HepG2 (cell line): ENCODE data around the gene C16orf87. TPM values are rescaled to one million over a fixed set of nuclear protein-coding genes. Genes with fewer than 3 reads are reported as not detected.

Experiments
- ARID3A ChIP-seq: IDR thresholded peaks from 2 replicates; pipeline ENCODE4 v1.6.1; 2012; ENCODE audit warnings: low read depth, low read length, improper control_type of control experiment
- BHLHE40 ChIP-seq: IDR thresholded peaks from 2 replicates; pipeline ENCODE4 v1.6.1; 2011; ENCODE audit warnings: low read length, improper control_type of control experiment
- BRF2 ChIP-seq: sonication (generic); formaldehyde crosslinking; IDR thresholded peaks from 2 replicates; pipeline ENCODE4 v1.8.1; 2022; ENCODE audit warnings: mild to moderate bottlenecking, missing genetic modification reagents
- EED ChIP-seq: sonication (generic); formaldehyde crosslinking; IDR thresholded peaks from 2 replicates; pipeline ENCODE4 v1.5.0; 2020; ENCODE audit warnings: mild to moderate bottlenecking, missing genetic modification reagents
- ESRRA ChIP-seq: sonication (generic); formaldehyde crosslinking; IDR thresholded peaks from 2 replicates; pipeline ENCODE4 v1.5.1; 2020; ENCODE audit warnings: mild to moderate bottlenecking, low read depth, missing genetic modification reagents
- FOSL2 ChIP-seq: sonication (generic); formaldehyde crosslinking; IDR thresholded peaks from 2 replicates; pipeline ENCODE4 v1.4.0; 2020; ENCODE audit warnings: missing genetic modification reagents
- FOXK2 ChIP-seq: fragments of 450-650 bp; IDR thresholded peaks from 2 replicates; pipeline ENCODE4 v1.6.1; 2016
- HDAC1 ChIP-seq: sonication (generic); formaldehyde crosslinking; IDR thresholded peaks from 2 replicates; pipeline ENCODE4 v1.5.1; 2020; ENCODE audit warnings: mild to moderate bottlenecking, missing genetic modification reagents
- HMG20A ChIP-seq: IDR thresholded peaks from 2 replicates; pipeline ENCODE4 v1.6.1; 2016; ENCODE audit warnings: borderline replicate concordance
- HOXA5 ChIP-seq: sonication (generic); formaldehyde crosslinking; IDR thresholded peaks from 2 replicates; pipeline ENCODE4 v1.4.0; 2020; ENCODE audit warnings: missing genetic modification reagents
- RAD51 ChIP-seq: fragments of 450-650 bp; IDR thresholded peaks from 2 replicates; pipeline ENCODE4 v1.6.1; 2016; ENCODE audit warnings: borderline replicate concordance
- RBM22 ChIP-seq: fragments of 200-400 bp; formaldehyde crosslinking; optimal IDR thresholded peaks from 2 replicates; pipeline ENCODE3; 2017; ENCODE audit warnings: mild to moderate bottlenecking, low read length, moderate library complexity
- SNRNP70 ChIP-seq: fragments of 200-400 bp; formaldehyde crosslinking; IDR thresholded peaks from 2 replicates; pipeline ENCODE4 v1.6.1; 2017; ENCODE audit warnings: mild to moderate bottlenecking, low read depth, low read length, moderate library complexity
- SYNCRIP ChIP-seq: fragments of 200-400 bp; formaldehyde crosslinking; IDR thresholded peaks from 2 replicates; pipeline ENCODE4 v1.6.1; 2018; ENCODE audit warnings: mild to moderate bottlenecking, low read depth, low read length; ENCODE audit not compliant: insufficient read depth
- TSC22D2 ChIP-seq: sonication (generic); formaldehyde crosslinking; IDR thresholded peaks from 2 replicates; pipeline ENCODE4 v1.5.1; 2020; ENCODE audit warnings: missing genetic modification reagents, mild to moderate bottlenecking, borderline replicate concordance
- ZFP41 ChIP-seq: sonication (generic); formaldehyde crosslinking; IDR thresholded peaks from 2 replicates; pipeline ENCODE4 v1.4.0; 2020; ENCODE audit warnings: mild to moderate bottlenecking, missing genetic modification reagents, borderline replicate concordance
- ZMYM4 ChIP-seq: sonication (generic); formaldehyde crosslinking; IDR thresholded peaks from 2 replicates; pipeline ENCODE4 v1.8.1; 2023; ENCODE audit warnings: mild to moderate bottlenecking, missing genetic modification reagents
- ZNF292 ChIP-seq: sonication (generic); formaldehyde crosslinking; IDR thresholded peaks from 2 replicates; pipeline ENCODE4 v1.8.1; 2022; ENCODE audit warnings: mild to moderate bottlenecking, low read depth, missing genetic modification reagents, borderline replicate concordance
- ZNF549 ChIP-seq: sonication (generic); formaldehyde crosslinking; IDR thresholded peaks from 2 replicates; pipeline ENCODE4 v1.5.0; 2020; ENCODE audit warnings: missing genetic modification reagents
- ZNF572 ChIP-seq: sonication (generic); formaldehyde crosslinking; IDR thresholded peaks from 2 replicates; pipeline ENCODE4 v1.5.1; 2020; ENCODE audit warnings: mild to moderate bottlenecking, missing genetic modification reagents
- ZNF598 ChIP-seq: sonication (generic); formaldehyde crosslinking; IDR thresholded peaks from 2 replicates; pipeline ENCODE4 v1.5.1; 2020; ENCODE audit warnings: mild to moderate bottlenecking, missing genetic modification reagents, borderline replicate concordance
- ZNF607 ChIP-seq: sonication (generic); formaldehyde crosslinking; IDR thresholded peaks from 2 replicates; pipeline ENCODE4 v1.5.1; 2020; ENCODE audit warnings: missing genetic modification reagents, mild to moderate bottlenecking, borderline replicate concordance
- ZNF644 ChIP-seq: IDR thresholded peaks from 2 replicates; pipeline ENCODE4 v1.6.1; 2016; ENCODE audit warnings: low read depth
- ZNF678 ChIP-seq: sonication (generic); formaldehyde crosslinking; IDR thresholded peaks from 2 replicates; pipeline ENCODE4 v1.4.0; 2020; ENCODE audit warnings: mild to moderate bottlenecking, missing genetic modification reagents
- ZNF780A ChIP-seq: sonication (generic); formaldehyde crosslinking; IDR thresholded peaks from 2 replicates; pipeline ENCODE4 v1.8.0; 2022; ENCODE audit warnings: mild to moderate bottlenecking, missing genetic modification reagents, moderate library complexity
- polyA plus RNA-seq, 8 experiments: library from polyadenylated mRNA; depleted of rRNA in 3 of 8; stranded (reverse) in 7 of 8; unstranded in 1 of 8; fragments of >200 nt; fragmentation: Illumina TruSeq in 4 of 8; extraction: Trizol in 4 of 8; gene quantifications; 2 replicates each; pipeline versions ENCODE4 v1.2.1 to v1.2.3, GENCODE V29; 2011 to 2016; ENCODE audit warnings: low read depth in 4 of 8, missing spikeins in 1 of 8, mixed read lengths in 1 of 8; ENCODE audit not compliant: insufficient read depth in 1 of 8
- total RNA-seq, 5 experiments: library from RNA; depleted of rRNA; stranded (reverse); fragments of >200 nt; fragmentation: Illumina TruSeq; extraction: Trizol; gene quantifications; 2 replicates each; pipeline ENCODE4 v1.2.3, GENCODE V29; 2016; ENCODE audit warnings: low read depth in 1 of 5
- TF ChIP-seq, protein P1 (sequence below): sonication (generic); formaldehyde crosslinking; IDR thresholded peaks from 2 replicates; pipeline ENCODE4 v1.8.0; 2022; ENCODE audit warnings: mild to moderate bottlenecking, missing genetic modification reagents, borderline replicate concordance
- TF ChIP-seq, protein P2 (sequence below): sonication (generic); formaldehyde crosslinking; IDR thresholded peaks from 2 replicates; pipeline ENCODE4 v1.5.1; 2020; ENCODE audit warnings: missing genetic modification reagents, mild to moderate bottlenecking, borderline replicate concordance

Gene C16orf87
- total and polyA plus RNA-seq, 2 of the 13 experiments (the other 11 are each of a cell fraction or from before 2014, with no cell fraction given): 8.6 to 19.5 TPM

DNA sequence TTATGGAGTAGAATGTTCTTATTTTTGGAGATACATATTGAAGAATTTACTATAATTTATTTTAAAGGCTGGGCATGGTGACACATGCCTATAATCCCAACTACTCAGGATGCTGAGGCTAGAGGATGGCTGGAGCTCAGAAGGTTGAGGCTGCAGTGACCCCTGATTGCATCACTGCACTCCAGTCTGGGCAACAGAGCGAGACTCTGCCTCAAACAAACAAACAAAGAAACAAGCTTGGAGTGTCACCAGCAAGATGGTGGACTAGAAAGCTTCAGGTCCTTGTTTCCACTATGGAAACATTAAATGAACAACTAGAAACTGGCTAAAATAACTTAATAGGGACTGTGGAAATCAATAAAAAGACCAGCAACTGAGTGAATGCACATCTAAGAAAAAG lies 35.3 kb upstream of the C16orf87 start (continued):
- TF ChIP-seq SYNCRIP (no peak), SNRNP70 (no peak), ZNF780A (CRISPR knock-in tag) (no peak), ZNF678 (CRISPR knock-in tag) (no peak), EED (CRISPR knock-in tag) (no peak), BHLHE40 (no peak), FOXK2 (no peak), ZFP41 (CRISPR knock-in tag) (no peak), ARID3A (no peak), RBM22 (no peak), HMG20A (CRISPR knock-in tag) (peak; percentile 76), ZNF549 (CRISPR knock-in tag) (no peak), ZMYM4 (CRISPR knock-in tag) (0 out of 2 replicates have a peak, but pooled peaks have one; percentile 42), RAD51 (no peak), ZNF607 (CRISPR knock-in tag) (no peak), HDAC1 (CRISPR knock-in tag) (no peak), ZNF292 (no peak), ZNF644 (CRISPR knock-in tag) (peak; percentile 85), ZNF598 (CRISPR knock-in tag) (no peak), ESRRA (CRISPR knock-in tag) (no peak), FOSL2 (CRISPR knock-in tag) (peak; percentile 84), HOXA5 (peak; percentile 43; the same call in 1 of the 2 replicates), ZNF572 (no peak), TSC22D2 (CRISPR knock-in tag) (no peak), BRF2 (no peak)
- TF ChIP-seq, protein P1, sequence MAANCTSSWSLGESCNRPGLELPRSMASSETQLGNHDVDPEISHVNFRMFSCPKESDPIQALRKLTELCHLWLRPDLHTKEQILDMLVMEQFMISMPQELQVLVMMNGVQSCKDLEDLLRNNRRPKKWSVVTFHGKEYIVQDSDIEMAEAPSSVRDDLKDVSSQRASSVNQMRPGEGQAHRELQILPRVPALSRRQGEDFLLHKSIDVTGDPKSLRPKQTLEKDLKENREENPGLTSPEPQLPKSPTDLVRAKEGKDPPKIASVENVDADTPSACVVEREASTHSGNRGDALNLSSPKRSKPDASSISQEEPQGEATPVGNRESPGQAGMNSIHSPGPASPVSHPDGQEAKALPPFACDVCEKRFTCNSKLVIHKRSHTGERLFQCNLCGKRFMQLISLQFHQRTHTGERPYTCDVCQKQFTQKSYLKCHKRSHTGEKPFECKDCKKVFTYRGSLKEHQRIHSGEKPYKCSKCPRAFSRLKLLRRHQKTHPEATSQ (CRISPR knock-in tag): peak; percentile 44; the same call in 1 of the 2 replicates
- TF ChIP-seq, protein P2, sequence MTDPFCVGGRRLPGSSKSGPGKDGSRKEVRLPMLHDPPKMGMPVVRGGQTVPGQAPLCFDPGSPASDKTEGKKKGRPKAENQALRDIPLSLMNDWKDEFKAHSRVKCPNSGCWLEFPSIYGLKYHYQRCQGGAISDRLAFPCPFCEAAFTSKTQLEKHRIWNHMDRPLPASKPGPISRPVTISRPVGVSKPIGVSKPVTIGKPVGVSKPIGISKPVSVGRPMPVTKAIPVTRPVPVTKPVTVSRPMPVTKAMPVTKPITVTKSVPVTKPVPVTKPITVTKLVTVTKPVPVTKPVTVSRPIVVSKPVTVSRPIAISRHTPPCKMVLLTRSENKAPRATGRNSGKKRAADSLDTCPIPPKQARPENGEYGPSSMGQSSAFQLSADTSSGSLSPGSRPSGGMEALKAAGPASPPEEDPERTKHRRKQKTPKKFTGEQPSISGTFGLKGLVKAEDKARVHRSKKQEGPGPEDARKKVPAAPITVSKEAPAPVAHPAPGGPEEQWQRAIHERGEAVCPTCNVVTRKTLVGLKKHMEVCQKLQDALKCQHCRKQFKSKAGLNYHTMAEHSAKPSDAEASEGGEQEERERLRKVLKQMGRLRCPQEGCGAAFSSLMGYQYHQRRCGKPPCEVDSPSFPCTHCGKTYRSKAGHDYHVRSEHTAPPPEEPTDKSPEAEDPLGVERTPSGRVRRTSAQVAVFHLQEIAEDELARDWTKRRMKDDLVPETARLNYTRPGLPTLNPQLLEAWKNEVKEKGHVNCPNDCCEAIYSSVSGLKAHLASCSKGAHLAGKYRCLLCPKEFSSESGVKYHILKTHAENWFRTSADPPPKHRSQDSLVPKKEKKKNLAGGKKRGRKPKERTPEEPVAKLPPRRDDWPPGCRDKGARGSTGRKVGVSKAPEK (CRISPR knock-in tag): no peak
